Natural killer cell (primary cell): ENCODE data around the gene RBPMS2. TPM values are rescaled to one million over a fixed set of nuclear protein-coding genes. Genes with fewer than 3 reads are reported as not detected.

ENCODE experiments used
- ATAC-seq, 3 donors: fragments of 150-1000 bp in 2 of 3; fragments of 200-7000 bp in 1 of 3; cut with Tn5 transposase; 1 replicate in 1 of 3; 2 replicates in 2 of 3; pipeline ENCODE4 v1.10.0; 2021; ENCODE audit warnings: mild to moderate bottlenecking in 2 of 3, moderate library complexity in 2 of 3
- DNase-seq, 2 donors: peaks; one replicate each; pipeline versions ENCODE4 v3.0.0 to v3.0.0-alpha.2; 2013 to 2021; ENCODE audit warnings: mixed read lengths in 1 of 2
- H3K27ac ChIP-seq: one replicate; pipeline ENCODE4 v1.5.1; 2013; ENCODE audit warnings: mild to moderate bottlenecking, low read length
- H3K27me3 ChIP-seq: one replicate; pipeline ENCODE4 v1.6.1; 2013; ENCODE audit warnings: low read length; ENCODE audit not compliant: control insufficient read depth, insufficient read depth
- H3K36me3 ChIP-seq: one replicate; pipeline ENCODE4 v1.6.1; 2013; ENCODE audit warnings: low read length; ENCODE audit not compliant: control insufficient read depth, insufficient read depth
- H3K4me1 ChIP-seq: one replicate; pipeline ENCODE4 v1.6.1; 2013; ENCODE audit warnings: low read length; ENCODE audit not compliant: control insufficient read depth, insufficient read depth
- H3K4me3 ChIP-seq: one replicate; pipeline ENCODE4 v1.5.1; 2013; ENCODE audit warnings: low read length
- H3K9me3 ChIP-seq: one replicate; pipeline ENCODE4 v1.6.1; 2013; ENCODE audit warnings: low read length; ENCODE audit not compliant: control insufficient read depth, insufficient read depth
- H3K27ac Mint-ChIP-seq, 2 donors: one replicate each; pipeline ENCODE4 v1.8.0; 2022; ENCODE audit warnings: mild to moderate bottlenecking in 2 of 2, mixed read lengths in 2 of 2, moderate library complexity in 1 of 2
- H3K27me3 Mint-ChIP-seq, 2 donors: one replicate each; pipeline ENCODE4 v1.8.0; 2022; ENCODE audit warnings: low read depth in 2 of 2, mixed read lengths in 2 of 2
- H3K36me3 Mint-ChIP-seq: one replicate; pipeline ENCODE4 v1.8.0; 2022; ENCODE audit warnings: mixed read lengths
- H3K4me1 Mint-ChIP-seq, 2 donors: one replicate each; pipeline ENCODE4 v1.8.0; 2022; ENCODE audit warnings: mixed read lengths in 2 of 2
- H3K4me3 Mint-ChIP-seq: one replicate; pipeline ENCODE4 v1.8.0; 2022; ENCODE audit warnings: mild to moderate bottlenecking, moderate library complexity, mixed read lengths
- H3K9me3 Mint-ChIP-seq, 2 donors: one replicate each; pipeline ENCODE4 v1.8.0; 2022; ENCODE audit warnings: mixed read lengths in 2 of 2
- WGBS: methylation state at CpG from one replicate; pipeline ENCODE4 v1.1.7; 2013; ENCODE audit warnings: missing lambda C conversion rate; ENCODE audit not compliant: insufficient coverage; 5-methylcytosine and 5-hydroxymethylcytosine counted together
- intact Hi-C: fragments of 100-400 bp; cut with micrococcal nuclease; formaldehyde crosslinking; loops from one replicate; pipeline ENCODE4 v1.14.2; 2022
- total RNA-seq, 4 donors: library from RNA; stranded (reverse); fragments of 120-200 nt in 1 of 4; gene quantifications; one replicate each; pipeline versions ENCODE4 v1.2.3 to v1.2.4, GENCODE V29; 2013 to 2022
- TF ChIP-seq, protein P1 (sequence below): fragments of 200-600 bp; IDR thresholded peaks from one replicate; pipeline ENCODE4 v1.8.0; 2022; ENCODE audit warnings: antibody characterized with exemption

RBPMS2 gene
- total RNA-seq, 3 donors from 2014 or later (not counting 1 experiment from before 2014, with no cell fraction given) = 7.2 to 25.8 (median 14.7) TPM

DNA sequence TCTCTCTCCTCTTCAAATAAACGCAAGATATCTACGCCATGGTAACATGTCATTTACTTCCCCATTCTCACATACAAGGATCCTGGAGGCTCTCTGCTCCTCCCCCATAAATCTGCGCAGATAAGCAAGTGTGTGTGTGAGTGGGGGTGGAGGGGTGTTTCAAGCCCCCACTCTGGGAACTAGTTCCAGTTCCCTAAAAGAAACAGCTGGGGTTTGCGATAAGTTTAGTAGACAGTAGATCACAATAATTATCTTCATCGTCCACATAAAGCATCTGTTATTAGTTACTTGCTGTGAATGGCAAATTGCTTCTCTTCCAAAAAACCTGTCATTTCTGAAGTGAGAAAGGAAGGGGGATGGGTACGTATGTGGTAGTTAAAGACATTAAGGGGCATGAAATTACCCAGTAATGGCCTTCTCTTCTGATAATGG lies 79.8 kb downstream of the RBPMS2 start:
- H3K27ac Mint-ChIP-seq = peak overlapping the region; percentile 31 to 50
- no peaks in the 10 kb centered on the region for H3K27me3 ChIP-seq
- TF ChIP-seq, protein P1, sequence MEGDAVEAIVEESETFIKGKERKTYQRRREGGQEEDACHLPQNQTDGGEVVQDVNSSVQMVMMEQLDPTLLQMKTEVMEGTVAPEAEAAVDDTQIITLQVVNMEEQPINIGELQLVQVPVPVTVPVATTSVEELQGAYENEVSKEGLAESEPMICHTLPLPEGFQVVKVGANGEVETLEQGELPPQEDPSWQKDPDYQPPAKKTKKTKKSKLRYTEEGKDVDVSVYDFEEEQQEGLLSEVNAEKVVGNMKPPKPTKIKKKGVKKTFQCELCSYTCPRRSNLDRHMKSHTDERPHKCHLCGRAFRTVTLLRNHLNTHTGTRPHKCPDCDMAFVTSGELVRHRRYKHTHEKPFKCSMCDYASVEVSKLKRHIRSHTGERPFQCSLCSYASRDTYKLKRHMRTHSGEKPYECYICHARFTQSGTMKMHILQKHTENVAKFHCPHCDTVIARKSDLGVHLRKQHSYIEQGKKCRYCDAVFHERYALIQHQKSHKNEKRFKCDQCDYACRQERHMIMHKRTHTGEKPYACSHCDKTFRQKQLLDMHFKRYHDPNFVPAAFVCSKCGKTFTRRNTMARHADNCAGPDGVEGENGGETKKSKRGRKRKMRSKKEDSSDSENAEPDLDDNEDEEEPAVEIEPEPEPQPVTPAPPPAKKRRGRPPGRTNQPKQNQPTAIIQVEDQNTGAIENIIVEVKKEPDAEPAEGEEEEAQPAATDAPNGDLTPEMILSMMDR = no peak
- H3K9me3 ChIP-seq = no peaks in the 10 kb centered on the region
- H3K9me3 Mint-ChIP-seq = no peaks in the 10 kb centered on the region
- H3K36me3 Mint-ChIP-seq = no peaks in the 10 kb centered on the region
- peaks cover 7% of the 10 kb centered on the region for H3K36me3 ChIP-seq
- DNase-seq = no peak
- peak in 2 of 3 donors; percentile 21 to 46 for ATAC-seq
- no peak overlapping the region for H3K27ac ChIP-seq
- H3K4me3 ChIP-seq = no peak overlapping the region
- intact Hi-C loops = no loop called here
- H3K4me1 ChIP-seq = peaks cover 26% of the 10 kb centered on the region
- peaks cover 37 to 39% of the 10 kb centered on the region in 2 donors for H3K4me1 Mint-ChIP-seq
- H3K4me3 Mint-ChIP-seq = no peak overlapping the region
- WGBS = 57% methylated on average over 1 of the region's 6 CpGs
- no peaks in the 10 kb centered on the region for H3K27me3 Mint-ChIP-seq

DNA sequence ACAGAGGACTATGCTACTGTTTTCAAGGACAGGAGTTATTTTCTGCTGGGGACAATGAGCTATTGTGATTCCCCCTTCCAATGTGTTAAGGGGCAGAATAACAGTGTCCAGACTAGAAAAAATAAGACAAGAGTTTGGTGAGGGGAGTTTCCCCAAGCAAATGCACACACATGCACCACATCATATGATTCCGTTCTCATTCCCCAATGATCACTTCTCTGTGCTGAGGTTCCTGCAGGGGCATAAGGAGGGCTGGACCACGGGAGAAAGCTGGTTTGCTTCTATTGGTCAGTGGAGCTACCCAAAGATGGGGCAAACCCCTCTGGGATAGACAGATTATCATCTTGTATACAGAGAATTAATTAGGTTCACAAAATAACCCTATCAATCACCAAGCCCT lies 80.6 kb downstream of the RBPMS2 start:
- Histone ChIP-seq H3K27me3 (no peaks in the 10 kb centered on the region), H3K4me3 (no peak overlapping the region), H3K36me3 (peaks cover 14% of the 10 kb centered on the region), H3K27ac (peak overlapping the region; percentile 44), H3K9me3 (no peaks in the 10 kb centered on the region), H3K4me1 (peaks cover 19% of the 10 kb centered on the region)
- TF ChIP-seq, protein P1 = no peak
- Mint-ChIP-seq H3K9me3 (no peaks in the 10 kb centered on the region), H3K27ac (peak overlapping the region in 1 of 2 donors; percentile 31), H3K4me1 (peaks cover 29 to 31% of the 10 kb centered on the region in 2 donors), H3K4me3 (no peak overlapping the region), H3K36me3 (no peaks in the 10 kb centered on the region), H3K27me3 (no peaks in the 10 kb centered on the region)
- ATAC-seq (no peak), DNase-seq (no peak)
- WGBS = 93% methylated on average over 2 of the region's 2 CpGs
- intact Hi-C loops = no loop called here

DNA sequence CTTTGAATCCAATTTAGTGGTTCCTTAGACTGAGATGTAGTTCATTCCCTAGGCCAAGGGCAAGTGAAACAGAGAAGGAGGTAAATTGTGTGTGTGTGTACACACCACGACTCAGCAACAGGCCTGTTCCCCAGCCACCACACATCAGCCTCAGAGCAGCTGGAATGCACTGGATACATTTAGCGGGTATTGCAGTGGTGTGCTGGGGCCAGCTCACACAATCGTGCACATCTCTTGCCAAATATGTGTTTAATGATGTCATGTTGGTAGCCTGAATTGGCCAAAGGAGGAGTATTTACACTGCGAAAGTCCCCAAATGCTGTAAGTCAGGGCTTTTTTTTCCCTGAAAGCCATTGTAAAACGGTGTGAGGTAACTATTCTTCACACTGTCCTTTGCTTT lies 82.3 kb downstream of the RBPMS2 start:
- intact Hi-C loops = no loop called here
- 89% methylated on average over 4 of the region's 5 CpGs for WGBS
- Mint-ChIP-seq H3K4me1 (peaks cover 18% of the 10 kb centered on the region in 2 donors), H3K36me3 (no peaks in the 10 kb centered on the region), H3K4me3 (no peak overlapping the region), H3K27ac (no peak overlapping the region), H3K27me3 (no peaks in the 10 kb centered on the region), H3K9me3 (no peaks in the 10 kb centered on the region)
- H3K27ac ChIP-seq = no peak overlapping the region
- ATAC-seq (no peak), DNase-seq (no peak)
- TF ChIP-seq, protein P1 = no peak
- peaks cover 16% of the 10 kb centered on the region for H3K4me1 ChIP-seq
- no peaks in the 10 kb centered on the region for H3K27me3 ChIP-seq
- H3K9me3 ChIP-seq = no peaks in the 10 kb centered on the region
- no peak overlapping the region for H3K4me3 ChIP-seq
- peaks cover 27% of the 10 kb centered on the region for H3K36me3 ChIP-seq

DNA sequence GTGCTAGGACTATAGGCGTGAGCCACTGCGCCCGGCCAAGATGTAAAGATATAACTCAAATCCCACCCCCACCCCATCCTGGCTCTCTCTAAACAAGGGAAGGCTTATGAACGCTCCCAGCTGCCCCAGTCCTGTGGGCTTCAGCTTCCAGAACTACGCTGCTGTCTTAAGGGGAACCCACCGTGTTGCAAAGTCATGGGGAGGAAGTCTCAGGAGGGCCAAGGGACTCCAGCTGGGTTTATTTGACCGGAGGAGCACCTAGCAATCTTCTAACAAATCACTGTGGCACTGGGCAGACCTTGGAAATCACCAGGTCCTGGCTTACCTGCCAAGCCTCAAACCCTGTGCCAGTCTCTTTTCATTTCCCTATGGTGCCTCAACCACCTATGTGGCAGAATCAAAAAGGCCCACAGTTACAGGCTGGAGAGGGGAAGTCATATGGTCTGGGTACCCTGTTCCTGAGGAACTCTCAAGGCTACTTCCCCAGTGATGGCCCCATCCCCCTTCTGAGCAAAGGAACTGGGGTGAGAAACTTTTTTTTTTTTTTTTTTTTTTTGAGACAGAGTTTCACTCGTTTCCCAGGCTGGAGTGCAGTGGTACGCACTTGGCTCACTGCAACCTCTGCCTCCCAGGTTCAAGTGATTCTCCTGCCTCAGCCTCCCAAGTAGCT lies 83.4 kb downstream of the RBPMS2 start:
- Histone ChIP-seq H3K4me1 (peaks cover 16% of the 10 kb centered on the region), H3K9me3 (no peaks in the 10 kb centered on the region), H3K4me3 (no peak overlapping the region), H3K27ac (no peak overlapping the region), H3K27me3 (no peaks in the 10 kb centered on the region), H3K36me3 (peaks cover 36% of the 10 kb centered on the region)
- H3K27ac Mint-ChIP-seq = peak overlapping the region in 1 of 2 donors; percentile 72
- TF ChIP-seq, protein P1 = no peak
- WGBS = 67% methylated on average over 9 of the region's 9 CpGs
- peaks cover 11 to 12% of the 10 kb centered on the region in 2 donors for H3K4me1 Mint-ChIP-seq
- ATAC-seq (peak in 1 of 3 donors; percentile 64), DNase-seq (no peak)
- intact Hi-C loops = no loop called here
- H3K4me3 Mint-ChIP-seq = no peak overlapping the region
- no peaks in the 10 kb centered on the region for H3K9me3 Mint-ChIP-seq
- H3K27me3 Mint-ChIP-seq = no peaks in the 10 kb centered on the region
- no peaks in the 10 kb centered on the region for H3K36me3 Mint-ChIP-seq
